Uterus (tissue), 2 donors: Measurements from ENCODE around the gene CDKN2B-AS1.

Source experiments
- CTCF ChIP-seq, 4 experiments: fragments of 200-600 bp in 2 of 4; fragments of 450-650 bp in 2 of 4; sonication (generic) in 2 of 4; IDR thresholded peaks; one replicate each; pipeline ENCODE4 v1.5.1; 2016 to 2019; ENCODE audit warnings: antibody characterized with exemption in 4 of 4, mild to moderate bottlenecking in 2 of 4, moderate library complexity in 1 of 4
- POLR2A ChIP-seq, 2 donors: fragments of 450-650 bp; IDR thresholded peaks; one replicate each; pipeline ENCODE4 v1.6.1; 2016; ENCODE audit warnings: antibody characterized with exemption in 2 of 2, mild to moderate bottlenecking in 1 of 2, moderate library complexity in 1 of 2

- no peak for TF ChIP-seq CTCF (IDR thresholded peaks at IDR 0.05)
- TF ChIP-seq POLR2A (IDR thresholded peaks at IDR 0.05), result no peak
Observed at GRCh38 chr9:22056402-22056801, 61.8 kb downstream of the CDKN2B-AS1 start.
